SK-N-DZ (cell line): ENCODE measurements around the gene RAD54L.
"Not testable (repeated sequence)": the region's sequence is repeated elsewhere in the genome, so short reads cannot be mapped to it uniquely, and the experiment has no call there.

Source experiments
- DNase-seq: peaks from one replicate; pipeline ENCODE4 v3.0.0-alpha.2; 2015; ENCODE audit warnings: low spot score

The RAD54L gene

GRCh38 chr1:46285730-46286477 lies 38.3 kb downstream of the RAD54L start:
- DNase-seq: peak; percentile 42

- DNase-seq: no peak
These were observed 41.0 kb downstream of the RAD54L start for GRCh38 chr1:46288485-46289133.

GRCh38 chr1:46289134-46289494 lies 41.6 kb downstream of the RAD54L start:
- no peak for DNase-seq

- no peak for DNase-seq
These were observed 42.4 kb downstream of the RAD54L start for GRCh38 chr1:46289976-46290375.

GRCh38 chr1:46295306-46295705 lies 47.7 kb downstream of the RAD54L start:
- DNase-seq: no peak

- no peak for DNase-seq
These were observed 50.8 kb downstream of the RAD54L start for GRCh38 chr1:46298387-46298786.

GRCh38 chr1:46300673-46301405 lies 53.3 kb downstream of the RAD54L start:
- no peak for DNase-seq

GRCh38 chr1:46301406-46301807 lies 53.8 kb downstream of the RAD54L start:
- DNase-seq: no peak

- DNase-seq: peak; percentile 39
These were observed 54.5 kb downstream of the RAD54L start for GRCh38 chr1:46301808-46302640.

GRCh38 chr1:46302641-46303037 lies 55.1 kb downstream of the RAD54L start:
- peak; percentile 32 for DNase-seq

GRCh38 chr1:46303038-46303871 lies 55.7 kb downstream of the RAD54L start, which contains the start of the genes LRRC41 and UQCRH:
Gene LRRC41, minus strand, starts transcription at chr1:46303616. Its CDS starts 294 bp downstream, at chr1:46303322.
Gene UQCRH, plus strand, starts transcription at chr1:46303698. Its CDS starts 69 bp downstream, at chr1:46303767.
- DNase-seq: peak; percentile 97

- no peak for DNase-seq
These were observed 56.3 kb downstream of the RAD54L start for GRCh38 chr1:46303872-46304326.

- no peak for DNase-seq
These were observed 58.6 kb downstream of the RAD54L start for GRCh38 chr1:46306159-46306530.

- DNase-seq: no peak
These were observed 62.0 kb downstream of the RAD54L start for GRCh38 chr1:46309401-46310159.

- no peak for DNase-seq
These were observed 62.8 kb downstream of the RAD54L start for GRCh38 chr1:46310321-46310720.

- no peak for DNase-seq
These were observed 68.3 kb downstream of the RAD54L start for GRCh38 chr1:46315669-46316403.

GRCh38 chr1:46317323-46317722 lies 69.8 kb downstream of the RAD54L start:
- DNase-seq: no peak

- DNase-seq: not testable (repeated sequence)
These were observed 71.7 kb downstream of the RAD54L start for GRCh38 chr1:46319301-46319700.
